SK-N-SH (cell line): ENCODE data around the gene THSD4.

ENCODE experiments used
- ELF1 ChIP-seq: IDR thresholded peaks from 2 replicates; pipeline ENCODE4 v1.4.0; 2012
- GABPA ChIP-seq: IDR thresholded peaks from 2 replicates; pipeline ENCODE4 v1.4.0; 2012; ENCODE audit warnings: low read depth, mild to moderate bottlenecking
- POLR2AphosphoS5 ChIP-seq: IDR thresholded peaks from 2 replicates; pipeline ENCODE4 v1.6.1; 2012; ENCODE audit warnings: low read depth, low read length
- TF ChIP-seq, protein P1 (sequence below): IDR thresholded peaks from 2 replicates; pipeline ENCODE4; 2012
- TF ChIP-seq, protein P2 (sequence below): IDR thresholded peaks from 2 replicates; pipeline ENCODE4 v1.6.1; 2012; ENCODE audit warnings: mild to moderate bottlenecking, low read depth, low read length, moderate library complexity
- TF ChIP-seq, protein P3 (sequence below): fragments of 200-600 bp; sonication (generic); IDR thresholded peaks from 2 replicates; pipeline ENCODE4 v1.6.1; 2017; ENCODE audit warnings: antibody characterized with exemption, mild to moderate bottlenecking, moderate library complexity

- no peak for TF ChIP-seq ELF1
- TF ChIP-seq, protein P1, sequence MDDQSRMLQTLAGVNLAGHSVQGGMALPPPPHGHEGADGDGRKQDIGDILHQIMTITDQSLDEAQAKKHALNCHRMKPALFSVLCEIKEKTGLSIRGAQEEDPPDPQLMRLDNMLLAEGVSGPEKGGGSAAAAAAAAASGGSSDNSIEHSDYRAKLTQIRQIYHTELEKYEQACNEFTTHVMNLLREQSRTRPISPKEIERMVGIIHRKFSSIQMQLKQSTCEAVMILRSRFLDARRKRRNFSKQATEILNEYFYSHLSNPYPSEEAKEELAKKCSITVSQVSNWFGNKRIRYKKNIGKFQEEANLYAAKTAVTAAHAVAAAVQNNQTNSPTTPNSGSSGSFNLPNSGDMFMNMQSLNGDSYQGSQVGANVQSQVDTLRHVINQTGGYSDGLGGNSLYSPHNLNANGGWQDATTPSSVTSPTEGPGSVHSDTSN = no peak
- TF ChIP-seq, protein P2, sequence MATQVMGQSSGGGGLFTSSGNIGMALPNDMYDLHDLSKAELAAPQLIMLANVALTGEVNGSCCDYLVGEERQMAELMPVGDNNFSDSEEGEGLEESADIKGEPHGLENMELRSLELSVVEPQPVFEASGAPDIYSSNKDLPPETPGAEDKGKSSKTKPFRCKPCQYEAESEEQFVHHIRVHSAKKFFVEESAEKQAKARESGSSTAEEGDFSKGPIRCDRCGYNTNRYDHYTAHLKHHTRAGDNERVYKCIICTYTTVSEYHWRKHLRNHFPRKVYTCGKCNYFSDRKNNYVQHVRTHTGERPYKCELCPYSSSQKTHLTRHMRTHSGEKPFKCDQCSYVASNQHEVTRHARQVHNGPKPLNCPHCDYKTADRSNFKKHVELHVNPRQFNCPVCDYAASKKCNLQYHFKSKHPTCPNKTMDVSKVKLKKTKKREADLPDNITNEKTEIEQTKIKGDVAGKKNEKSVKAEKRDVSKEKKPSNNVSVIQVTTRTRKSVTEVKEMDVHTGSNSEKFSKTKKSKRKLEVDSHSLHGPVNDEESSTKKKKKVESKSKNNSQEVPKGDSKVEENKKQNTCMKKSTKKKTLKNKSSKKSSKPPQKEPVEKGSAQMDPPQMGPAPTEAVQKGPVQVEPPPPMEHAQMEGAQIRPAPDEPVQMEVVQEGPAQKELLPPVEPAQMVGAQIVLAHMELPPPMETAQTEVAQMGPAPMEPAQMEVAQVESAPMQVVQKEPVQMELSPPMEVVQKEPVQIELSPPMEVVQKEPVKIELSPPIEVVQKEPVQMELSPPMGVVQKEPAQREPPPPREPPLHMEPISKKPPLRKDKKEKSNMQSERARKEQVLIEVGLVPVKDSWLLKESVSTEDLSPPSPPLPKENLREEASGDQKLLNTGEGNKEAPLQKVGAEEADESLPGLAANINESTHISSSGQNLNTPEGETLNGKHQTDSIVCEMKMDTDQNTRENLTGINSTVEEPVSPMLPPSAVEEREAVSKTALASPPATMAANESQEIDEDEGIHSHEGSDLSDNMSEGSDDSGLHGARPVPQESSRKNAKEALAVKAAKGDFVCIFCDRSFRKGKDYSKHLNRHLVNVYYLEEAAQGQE = no peak
- no peak for TF ChIP-seq GABPA
- TF ChIP-seq, protein P3, sequence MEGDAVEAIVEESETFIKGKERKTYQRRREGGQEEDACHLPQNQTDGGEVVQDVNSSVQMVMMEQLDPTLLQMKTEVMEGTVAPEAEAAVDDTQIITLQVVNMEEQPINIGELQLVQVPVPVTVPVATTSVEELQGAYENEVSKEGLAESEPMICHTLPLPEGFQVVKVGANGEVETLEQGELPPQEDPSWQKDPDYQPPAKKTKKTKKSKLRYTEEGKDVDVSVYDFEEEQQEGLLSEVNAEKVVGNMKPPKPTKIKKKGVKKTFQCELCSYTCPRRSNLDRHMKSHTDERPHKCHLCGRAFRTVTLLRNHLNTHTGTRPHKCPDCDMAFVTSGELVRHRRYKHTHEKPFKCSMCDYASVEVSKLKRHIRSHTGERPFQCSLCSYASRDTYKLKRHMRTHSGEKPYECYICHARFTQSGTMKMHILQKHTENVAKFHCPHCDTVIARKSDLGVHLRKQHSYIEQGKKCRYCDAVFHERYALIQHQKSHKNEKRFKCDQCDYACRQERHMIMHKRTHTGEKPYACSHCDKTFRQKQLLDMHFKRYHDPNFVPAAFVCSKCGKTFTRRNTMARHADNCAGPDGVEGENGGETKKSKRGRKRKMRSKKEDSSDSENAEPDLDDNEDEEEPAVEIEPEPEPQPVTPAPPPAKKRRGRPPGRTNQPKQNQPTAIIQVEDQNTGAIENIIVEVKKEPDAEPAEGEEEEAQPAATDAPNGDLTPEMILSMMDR = no peak
- no peak for TF ChIP-seq POLR2AphosphoS5
These were observed 430.0 kb downstream of the THSD4 start for GRCh38 chr15:71545223-71545760.
